Islet of Langerhans (tissue), 1 donor: ENCODE data around the gene ARMC9.
A peak's percentile ranks its signal among the peaks of the same experiment; 100 is the strongest.
"Not testable (repeated sequence)": the region's sequence is repeated elsewhere in the genome, so short reads cannot be mapped to it uniquely, and the experiment has no call there.

Source experiments
- FAIRE-seq: peaks from one replicate; lab custom pipeline; 2011; peaks lifted over from hg19 to GRCh38; lab: Jason Lieb, UNC

ARMC9 gene, protein sequence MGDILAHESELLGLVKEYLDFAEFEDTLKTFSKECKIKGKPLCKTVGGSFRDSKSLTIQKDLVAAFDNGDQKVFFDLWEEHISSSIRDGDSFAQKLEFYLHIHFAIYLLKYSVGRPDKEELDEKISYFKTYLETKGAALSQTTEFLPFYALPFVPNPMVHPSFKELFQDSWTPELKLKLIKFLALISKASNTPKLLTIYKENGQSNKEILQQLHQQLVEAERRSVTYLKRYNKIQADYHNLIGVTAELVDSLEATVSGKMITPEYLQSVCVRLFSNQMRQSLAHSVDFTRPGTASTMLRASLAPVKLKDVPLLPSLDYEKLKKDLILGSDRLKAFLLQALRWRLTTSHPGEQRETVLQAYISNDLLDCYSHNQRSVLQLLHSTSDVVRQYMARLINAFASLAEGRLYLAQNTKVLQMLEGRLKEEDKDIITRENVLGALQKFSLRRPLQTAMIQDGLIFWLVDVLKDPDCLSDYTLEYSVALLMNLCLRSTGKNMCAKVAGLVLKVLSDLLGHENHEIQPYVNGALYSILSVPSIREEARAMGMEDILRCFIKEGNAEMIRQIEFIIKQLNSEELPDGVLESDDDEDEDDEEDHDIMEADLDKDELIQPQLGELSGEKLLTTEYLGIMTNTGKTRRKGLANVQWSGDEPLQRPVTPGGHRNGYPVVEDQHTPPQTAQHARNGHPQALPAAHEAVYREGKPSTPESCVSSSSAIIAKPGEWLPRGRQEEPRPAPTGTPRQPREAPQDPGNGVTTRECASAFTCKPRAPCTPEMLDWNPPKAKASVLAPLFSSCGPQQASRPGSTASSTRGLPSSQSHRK

DNA sequence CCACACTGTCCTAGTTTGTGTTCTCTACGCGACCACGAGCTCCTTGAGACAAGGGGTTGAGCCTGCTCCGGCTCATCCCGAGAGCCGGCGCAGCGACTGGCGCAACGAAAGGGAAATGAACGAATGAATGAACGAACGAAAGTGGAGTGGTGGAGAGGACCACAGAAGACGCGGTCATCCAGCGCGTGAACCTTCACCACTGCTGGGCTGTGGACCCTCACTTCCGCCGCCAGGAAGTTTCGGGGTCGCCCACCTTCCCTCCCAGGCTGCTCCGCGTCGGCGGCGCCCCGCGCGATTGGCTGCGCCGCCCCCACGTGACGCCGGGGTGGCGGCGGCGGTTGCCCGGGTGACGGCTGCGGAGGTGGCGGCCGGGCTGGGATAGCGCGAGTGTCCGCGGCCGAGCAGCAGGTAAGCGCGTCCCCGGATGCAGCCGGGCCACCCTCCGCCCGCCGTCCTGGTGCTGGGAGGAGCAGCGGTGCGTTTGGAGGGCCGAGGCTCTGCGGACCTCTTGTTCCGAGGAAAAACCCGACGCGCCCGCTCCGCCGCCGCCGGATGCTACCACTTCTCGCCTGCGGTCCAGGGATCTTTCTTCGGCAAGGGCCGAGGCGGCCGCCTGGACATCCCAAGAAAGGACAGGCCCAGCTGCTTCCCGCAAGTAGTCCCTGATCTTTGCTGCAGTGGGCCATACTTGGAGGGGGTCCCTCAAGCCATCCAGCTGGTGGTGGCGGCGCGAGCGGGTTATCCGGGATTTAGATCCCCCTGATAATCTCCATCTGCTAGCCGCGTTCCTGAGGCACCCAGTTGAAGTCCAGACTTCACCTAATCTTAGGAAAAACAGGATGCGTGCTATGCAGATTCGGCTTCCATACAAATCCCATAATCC lies at the start of gene ARMC9:
Gene ARMC9, plus strand, starts transcription at position 341 of the 883 bp plus-strand sequence. CDS start 7,608 bp downstream, outside the sequence.
- FAIRE-seq: no peak

DNA sequence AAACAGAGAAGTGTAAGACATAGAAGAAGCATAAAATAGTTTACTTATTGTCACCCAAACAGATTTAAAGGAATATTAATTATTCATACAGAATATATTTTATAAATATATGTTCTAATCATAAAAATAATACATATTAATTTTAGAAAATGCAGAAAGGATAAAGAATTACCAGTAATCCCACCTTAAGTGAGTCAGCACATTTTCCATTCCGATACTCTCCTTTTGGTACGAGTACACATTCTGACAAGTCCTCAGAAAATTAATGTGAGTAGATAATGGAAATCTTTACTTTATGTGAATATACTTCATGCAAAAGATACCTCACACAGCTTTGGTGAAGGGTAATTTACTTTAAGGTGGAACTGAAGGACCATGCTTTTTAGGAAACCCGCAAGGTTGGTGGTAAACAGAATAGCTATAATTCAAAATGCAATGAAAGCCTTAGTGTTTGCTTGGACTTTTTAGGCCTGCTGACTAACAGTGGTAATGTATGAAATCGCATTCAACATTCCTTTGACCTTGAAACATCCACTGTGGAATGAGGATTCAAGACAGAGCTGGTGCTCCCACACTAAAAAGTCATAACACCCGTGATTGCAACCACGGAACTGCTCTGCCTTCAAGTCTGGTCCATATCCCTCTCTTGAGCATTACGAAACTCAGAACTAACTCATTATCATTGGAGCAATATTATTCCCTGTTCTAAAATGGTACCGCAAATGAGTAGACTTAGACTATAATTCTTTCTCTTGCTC lies 45.5 kb upstream of the ARMC9 start:
- FAIRE-seq: no peak

DNA sequence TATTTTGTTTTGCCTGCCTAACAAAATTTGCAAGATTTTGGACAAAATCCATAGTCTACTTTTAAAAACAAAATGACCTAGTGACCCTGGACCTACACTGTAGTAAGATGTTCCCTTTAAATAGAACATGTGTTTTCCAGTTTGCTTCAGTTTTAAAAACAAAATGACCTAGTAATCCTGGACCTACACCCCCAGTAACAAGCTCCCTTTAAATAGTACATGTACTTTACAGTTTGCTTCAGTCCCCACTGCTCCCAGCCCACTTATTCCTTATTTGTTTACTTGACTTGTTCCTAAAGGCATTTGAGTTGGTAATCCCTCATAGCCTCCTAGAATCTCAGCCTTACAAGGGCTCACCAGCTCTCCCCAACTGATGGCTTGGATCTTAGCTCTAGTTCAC lies 39.1 kb upstream of the ARMC9 start:
- FAIRE-seq: no peak

DNA sequence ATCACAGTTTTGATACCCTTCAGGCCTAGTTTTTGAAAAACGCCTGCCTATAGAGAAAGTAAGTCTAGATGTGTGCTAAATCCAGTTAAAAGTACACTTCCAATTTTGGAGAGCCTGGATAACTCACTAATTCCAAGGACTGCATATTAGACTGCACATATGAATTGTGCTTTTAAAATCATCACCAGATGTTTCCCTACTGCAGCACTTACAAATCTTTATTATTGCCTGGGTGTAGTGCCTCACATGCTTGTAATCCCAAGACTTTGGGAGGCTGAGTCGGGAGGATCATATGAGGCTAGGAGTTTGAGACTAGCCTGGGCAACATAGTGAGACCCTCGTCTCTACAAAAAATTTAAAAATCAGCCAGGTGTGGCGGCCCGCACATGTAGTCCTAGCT lies 37.7 kb upstream of the ARMC9 start:
- no peak for FAIRE-seq

DNA sequence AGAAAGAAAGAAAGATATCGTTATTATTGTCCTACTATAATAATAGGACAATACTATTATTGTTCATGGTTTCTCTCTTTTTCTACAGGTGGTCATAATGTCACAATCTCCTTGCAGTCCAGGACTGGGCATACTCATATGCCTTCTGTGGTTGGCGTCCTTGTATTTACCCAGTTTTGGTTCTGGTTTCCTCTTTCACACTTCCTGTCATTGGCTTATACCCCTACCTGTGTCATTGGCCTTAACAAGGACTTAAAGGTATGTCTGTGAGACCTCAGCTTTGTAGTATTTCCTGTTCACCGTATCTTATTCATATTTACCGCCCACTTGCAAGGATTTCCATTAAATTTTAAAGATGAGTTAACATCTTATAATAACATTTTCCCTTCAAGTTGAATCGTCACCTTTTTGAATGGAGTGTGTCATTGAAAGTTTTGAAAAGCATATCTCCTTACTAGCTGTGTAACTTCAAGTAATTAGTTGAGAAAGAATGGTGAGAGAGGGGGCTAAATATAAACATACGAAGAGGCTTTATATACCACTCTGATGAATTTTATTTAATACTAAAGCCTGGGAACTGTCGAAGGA lies 37.1 kb upstream of the ARMC9 start:
- FAIRE-seq: no peak

DNA sequence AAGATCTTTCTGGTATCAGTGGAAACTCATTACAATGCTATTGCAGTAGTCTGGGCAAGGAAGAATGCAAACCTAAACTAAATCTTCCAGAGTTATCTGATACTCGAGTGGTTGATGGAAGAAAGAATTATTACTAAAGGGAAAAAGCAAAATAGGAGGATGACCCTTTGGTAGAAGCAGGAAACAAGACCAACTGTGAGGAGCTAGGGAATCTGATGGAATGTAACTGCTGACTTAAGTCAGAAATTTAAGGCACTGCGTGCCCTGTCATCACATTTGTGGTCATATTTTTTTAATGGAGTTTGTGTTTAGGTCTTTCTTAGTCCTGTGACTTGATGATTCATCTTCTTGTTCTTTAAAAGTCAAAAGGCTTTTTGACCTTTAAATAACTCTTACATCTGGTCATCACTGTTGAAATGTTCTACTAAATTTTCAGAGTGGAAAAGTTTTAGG lies 36.5 kb upstream of the ARMC9 start:
- FAIRE-seq: peak; percentile 62

DNA sequence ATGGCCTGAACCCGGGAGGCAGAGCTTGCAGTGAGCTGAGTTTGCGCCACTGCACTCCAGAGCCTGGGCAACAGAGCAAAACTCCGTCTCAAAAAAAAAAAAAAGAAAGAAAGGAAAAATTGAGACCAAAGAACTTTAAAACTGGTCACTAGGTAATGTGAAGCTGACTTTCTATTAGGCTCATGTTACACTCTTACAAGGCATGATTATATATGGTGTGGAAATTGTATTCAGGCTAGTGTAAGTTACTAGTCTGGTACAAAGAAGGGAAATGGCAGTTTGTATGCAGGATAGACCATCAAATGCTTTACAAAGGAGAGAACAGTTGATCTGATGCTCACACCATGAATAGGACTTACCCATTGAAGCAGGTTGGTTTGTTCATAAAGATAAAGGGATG lies 35.4 kb upstream of the ARMC9 start:
- no peak for FAIRE-seq

DNA sequence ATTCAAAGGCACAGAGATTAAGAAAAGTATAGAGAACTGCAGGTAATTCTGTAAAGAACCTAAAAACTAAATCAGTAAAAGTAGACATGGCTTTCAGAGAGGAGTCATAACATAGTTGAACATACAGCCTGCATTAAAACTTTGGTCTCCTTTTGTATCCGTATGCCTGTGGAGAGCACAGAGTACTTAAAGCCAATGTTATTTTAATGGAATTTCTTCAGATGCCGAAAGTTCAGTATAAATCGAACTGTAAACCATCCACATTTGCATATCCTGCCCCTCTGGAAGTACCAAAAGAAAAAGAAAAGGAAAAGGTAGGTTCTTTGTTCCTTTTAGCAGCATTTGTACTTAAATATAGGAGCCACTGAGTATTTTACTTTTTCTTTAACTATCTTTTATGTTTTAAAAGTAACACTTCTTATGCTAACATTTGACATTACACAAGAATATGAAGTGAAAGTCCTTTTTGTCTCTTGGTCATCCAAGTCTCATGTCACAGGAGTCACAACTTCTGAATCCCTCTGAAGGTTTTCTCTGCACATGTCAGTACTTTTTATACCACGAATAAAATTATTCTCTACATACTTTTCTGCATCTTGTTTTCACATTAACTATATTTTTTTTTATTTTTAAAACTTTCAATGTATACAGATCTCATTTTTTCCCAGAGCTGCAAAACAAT lies 34.9 kb upstream of the ARMC9 start:
- FAIRE-seq: no peak

DNA sequence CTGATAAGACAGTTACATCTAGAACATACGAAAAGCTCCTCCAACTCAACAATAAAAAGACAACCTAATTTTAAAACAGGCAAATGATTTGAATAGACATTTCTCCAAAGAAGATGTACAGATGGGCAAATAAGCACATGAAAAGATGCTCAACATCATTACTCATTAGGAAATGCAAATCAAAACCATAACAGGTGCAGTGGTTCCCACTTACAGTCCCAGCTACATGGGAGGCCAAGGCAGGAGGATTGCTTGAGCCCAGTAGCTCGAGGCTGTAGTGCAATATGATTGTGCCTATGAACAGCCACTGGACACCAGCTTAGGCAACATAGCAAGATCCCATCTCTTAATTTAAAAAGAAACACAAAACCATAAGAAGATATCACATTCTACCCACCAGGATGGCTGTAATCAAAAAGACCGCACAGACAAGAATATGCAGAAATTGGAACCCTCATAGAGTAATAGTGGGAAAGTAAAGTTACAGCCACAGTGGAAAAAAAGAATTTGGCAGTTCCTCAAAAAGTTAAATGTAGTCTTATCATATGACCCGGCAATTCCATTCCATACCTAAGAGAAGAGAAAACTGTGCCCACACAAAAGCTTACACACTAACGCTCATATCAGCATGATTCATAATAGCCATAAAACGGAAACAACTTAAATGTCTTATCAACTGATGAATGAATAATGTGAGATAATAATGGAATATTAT lies 30.5 kb upstream of the ARMC9 start:
- FAIRE-seq: no peak

DNA sequence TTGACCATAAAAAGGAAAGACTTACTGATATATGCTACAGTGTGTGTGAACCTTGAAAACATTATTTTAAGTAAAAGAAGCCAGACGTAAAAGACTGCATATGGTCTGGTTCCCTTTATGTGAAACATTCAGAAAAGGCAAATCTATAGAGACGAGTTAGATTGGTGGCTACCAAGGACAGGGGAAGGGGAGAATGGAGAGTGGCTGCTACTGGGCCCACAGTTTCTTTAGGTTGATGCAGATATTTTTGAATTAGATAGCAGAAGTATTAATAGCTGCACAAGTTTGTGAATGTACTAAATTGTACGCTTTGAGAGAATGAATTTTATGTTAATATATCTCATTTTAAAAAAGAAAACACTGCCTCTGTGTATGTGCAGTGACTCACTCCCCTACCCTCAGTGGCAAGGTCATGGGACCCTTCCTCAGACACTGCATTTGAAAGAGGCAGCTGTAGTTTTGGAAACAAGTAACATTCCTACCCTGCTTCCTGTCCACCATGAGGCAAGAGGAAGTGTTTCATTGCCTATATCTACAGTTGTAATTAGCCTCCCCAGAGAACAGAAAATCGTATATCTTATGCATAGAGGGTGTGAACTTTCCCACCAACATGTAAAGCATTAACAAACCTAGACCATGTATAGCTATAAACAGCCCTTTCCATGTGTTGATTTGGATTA lies 29.8 kb upstream of the ARMC9 start:
- FAIRE-seq: no peak

DNA sequence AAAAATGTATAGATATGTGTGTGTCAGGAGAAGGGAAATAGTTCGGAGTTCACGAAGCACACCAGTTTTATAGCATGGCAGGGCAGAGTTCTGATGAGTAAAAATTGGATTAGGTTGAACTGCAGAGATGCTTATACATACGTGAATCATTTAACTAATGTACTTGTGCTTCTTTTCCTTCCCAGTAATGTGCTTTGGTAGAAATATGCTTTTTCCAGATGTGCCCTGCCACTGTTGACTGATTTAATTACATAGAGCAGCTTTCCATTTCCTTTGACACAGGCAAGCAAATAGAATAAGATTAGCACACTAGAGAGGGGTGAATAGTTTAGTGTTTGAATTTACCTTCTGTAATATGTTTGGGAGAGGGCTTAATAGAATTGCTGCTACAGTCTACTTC lies 28.9 kb upstream of the ARMC9 start:
- FAIRE-seq: no peak

DNA sequence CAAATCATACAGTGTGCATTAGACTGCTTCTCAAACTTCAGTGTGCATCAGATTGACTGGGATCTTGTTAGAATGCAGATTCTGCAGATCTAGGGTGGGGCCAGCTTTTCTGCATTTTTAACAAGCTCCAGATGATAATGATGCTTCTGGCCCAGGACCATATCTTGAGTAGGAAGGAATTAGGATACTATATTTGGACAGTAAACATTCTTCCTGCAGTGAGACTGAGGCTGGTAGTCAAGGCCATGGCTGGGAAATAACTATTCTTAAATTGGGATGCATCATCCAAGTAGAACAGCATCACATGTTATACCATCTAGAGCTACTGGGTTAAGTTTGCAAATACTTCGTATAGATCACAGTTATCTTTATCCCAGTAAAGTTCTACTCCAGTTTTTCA lies 28.4 kb upstream of the ARMC9 start:
- FAIRE-seq: no peak

DNA sequence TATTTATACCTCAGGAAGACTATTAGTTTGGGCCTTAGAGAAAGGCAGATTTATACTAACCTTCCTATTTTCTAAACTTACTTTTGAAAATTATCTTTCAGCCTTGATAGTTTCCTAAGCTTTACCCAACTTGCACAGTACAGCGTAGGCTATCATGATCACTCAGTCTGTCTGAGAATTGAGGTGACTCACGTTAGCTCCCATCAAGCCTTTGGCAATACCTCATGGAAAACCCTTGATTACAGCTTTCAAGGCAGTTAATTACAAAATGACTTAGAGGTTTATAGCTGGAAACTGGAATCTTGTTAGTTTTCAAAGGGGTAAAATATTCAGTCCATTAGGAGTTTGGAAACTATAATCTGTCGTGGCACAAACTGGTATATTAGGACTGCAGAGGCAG lies 26.4 kb upstream of the ARMC9 start:
- FAIRE-seq: no peak

DNA sequence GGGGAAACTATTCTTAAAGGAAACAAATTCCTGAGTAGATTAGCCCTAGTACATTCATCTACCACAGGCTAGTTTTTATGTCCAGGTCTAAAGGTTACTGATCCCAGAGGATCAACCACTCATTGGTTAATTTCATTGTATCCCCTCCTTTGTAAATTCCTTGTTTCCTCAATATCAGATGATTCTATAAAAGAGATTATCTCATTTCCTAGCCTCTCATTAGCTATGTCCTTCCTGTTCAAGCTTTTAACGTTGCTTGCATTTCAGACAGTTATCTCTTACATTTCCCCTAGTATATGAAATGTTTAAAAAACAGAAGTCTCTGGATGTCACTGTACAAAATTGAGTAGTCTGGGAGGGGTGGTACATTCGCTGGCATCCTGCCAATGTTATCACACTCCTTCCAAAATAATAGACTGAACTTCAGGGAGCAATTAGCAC lies 24.2 kb upstream of the ARMC9 start:
- no peak for FAIRE-seq

DNA sequence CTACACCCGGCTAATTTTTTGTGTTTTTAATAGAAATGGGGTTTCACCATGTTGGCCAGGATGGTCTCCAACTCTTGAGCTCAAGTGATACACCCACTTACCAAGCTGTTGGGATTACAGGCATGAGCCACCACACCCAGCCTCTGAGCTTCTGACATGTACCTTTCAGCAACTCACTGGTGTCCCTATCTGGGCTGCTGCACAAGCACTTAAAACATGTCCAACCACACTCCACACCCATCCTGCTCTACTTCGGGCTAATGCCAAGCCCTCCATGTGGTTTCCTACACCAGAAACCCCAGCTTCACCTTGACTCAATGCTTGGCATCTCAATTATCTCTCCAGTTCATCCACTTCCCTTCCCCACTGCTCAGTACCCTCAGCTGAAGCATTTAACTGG lies 22.4 kb upstream of the ARMC9 start:
- FAIRE-seq: no peak

DNA sequence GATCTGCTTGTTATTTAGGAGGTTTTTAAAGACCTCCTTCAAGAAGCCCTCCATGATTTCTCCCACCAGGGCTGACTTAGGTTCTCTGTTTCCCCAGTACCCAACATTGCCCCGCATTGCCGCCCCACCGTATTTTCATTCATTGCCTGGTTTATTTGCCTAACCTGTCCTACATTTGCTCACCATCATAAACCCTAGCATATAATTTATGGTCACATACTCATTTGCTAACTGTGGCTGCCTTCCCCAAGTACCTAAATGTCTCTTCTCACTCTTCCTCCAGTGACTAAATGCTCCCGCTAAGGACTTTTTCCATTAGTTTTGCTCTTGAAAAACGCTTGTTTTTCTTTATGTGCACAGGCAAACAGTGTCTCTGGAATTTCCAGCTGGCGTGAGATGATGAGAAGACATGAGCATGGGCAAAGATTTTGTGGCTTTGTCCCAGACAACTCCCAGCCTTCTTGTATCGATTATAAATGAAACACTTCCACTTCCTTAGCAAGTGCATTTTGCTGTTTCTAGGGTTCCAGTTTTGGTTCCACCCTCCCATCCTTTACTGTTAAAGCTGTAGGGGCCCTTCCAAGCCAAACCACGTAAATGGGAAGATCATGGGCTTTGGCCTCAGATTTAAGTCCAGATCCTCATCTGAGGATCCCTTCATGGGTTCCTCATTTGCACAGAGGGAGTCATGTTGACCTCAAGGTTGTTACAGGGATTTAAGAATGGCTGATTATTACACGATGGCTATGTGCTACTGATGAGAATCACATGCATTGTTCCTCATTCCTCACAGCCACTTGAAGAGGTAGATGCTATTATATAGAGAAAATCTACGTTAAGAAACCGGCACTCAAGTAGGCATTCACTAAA lies 21.0 kb upstream of the ARMC9 start:
- no peak for FAIRE-seq

DNA sequence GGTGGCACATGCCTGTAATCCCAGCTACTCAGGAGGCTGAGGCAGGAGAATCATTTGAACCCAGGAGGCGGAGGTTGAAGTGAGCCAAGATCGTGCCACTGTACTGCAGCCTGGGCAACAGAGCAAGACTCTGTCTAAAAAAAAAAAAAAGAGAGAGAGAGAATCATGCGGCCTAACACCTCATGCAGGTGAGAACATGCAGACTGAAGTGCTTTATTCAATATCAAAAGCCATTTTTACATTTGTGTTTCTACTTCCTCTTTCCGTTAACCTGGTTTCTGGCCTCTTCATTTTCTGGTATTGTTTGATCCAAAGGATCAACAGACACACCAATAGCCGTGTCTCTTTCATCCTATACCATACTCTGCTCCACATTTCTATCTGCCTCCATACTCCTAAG lies 19.6 kb upstream of the ARMC9 start:
- FAIRE-seq: not testable (repeated sequence)

DNA sequence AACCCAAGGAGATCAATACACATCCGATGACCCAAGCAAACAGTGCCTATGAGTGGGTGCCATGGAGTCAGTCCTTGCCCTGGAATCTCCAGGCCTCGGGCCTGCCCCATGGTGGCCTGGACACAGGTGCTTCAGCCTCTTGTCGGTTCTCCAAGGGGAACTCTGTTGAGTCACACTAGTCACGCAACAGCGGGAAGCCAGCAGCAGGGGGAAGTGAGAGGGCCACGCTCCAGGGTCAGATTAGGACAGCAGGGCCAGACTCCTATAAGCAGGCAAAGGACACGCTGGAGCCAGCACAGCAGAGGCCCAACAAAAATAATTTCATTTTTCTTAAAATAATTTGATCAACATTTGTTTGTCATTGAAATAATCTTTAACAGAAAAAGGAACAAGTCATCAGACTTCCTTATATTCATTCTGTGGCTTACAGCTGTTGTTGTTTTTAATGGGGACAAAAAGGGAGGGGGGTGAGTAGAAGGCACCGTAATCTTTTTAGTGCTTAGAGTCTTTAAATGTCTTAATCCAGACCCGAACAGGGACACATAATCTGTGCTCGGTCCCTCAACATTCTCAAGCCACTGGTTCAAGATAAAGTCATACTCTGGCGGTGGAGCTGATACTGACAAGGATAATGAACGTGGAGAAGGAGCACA lies 16.4 kb upstream of the ARMC9 start:
- no peak for FAIRE-seq
